NCI-H748 (cell line): ENCODE results near the gene TRMO.
"Not testable (repeated sequence)": the region's sequence is repeated elsewhere in the genome, so short reads cannot be mapped to it uniquely, and the experiment has no call there.

Experiments
- DNase-seq: peaks from one replicate; lab custom pipeline; 2025; ENCODE audit not compliant: unreplicated experiment; lab: John Stamatoyannopoulos, UW

TRMO gene, protein sequence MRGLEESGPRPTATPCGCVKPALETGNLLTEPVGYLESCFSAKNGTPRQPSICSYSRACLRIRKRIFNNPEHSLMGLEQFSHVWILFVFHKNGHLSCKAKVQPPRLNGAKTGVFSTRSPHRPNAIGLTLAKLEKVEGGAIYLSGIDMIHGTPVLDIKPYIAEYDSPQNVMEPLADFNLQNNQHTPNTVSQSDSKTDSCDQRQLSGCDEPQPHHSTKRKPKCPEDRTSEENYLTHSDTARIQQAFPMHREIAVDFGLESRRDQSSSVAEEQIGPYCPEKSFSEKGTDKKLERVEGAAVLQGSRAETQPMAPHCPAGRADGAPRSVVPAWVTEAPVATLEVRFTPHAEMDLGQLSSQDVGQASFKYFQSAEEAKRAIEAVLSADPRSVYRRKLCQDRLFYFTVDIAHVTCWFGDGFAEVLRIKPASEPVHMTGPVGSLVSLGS

DNA sequence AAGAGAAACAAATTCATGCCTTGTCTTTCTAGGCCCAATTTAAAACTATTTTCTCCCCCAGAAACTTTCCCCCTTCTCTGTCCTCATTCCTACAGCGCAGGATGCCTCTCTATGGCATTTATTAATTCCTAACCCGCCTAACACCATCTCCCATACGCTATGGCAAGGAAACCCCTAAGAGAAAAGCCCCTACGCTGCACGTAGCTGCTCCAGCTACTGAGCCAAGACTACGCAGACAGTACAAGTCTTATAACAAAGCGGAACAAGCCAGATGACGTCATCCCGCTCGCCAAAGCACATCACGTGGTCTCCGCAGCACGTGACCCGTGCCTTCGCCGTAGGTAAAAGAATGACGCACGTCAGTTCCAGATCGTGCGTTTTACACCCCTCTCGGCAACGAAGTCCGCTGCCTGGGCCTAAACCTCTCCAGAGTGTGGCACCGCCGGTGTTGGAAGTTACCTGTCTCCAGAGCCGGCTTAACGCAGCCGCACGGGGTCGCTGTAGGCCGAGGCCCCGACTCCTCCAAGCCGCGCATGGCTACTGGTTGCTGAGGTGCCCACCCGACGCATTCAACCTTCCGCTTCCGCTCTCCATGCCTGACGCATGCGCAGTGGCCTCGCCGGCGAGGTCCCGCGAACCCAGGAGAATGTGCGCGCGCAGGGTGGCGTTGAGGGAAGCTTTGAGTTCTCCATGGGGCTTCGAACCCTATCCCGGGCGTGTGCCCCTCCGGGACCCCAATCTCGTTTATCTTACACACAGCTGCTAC is at the start of gene TRMO:
Gene TRMO, minus strand, starts transcription at position 542 of the 766 bp plus-strand sequence. Its CDS starts 7 bp downstream, at position 535.
- peak; percentile 99 for DNase-seq

GRCh38 chr9:97970165-97970564 is 47.9 kb upstream of the TRMO start:
- DNase-seq: no peak

GRCh38 chr9:97969014-97969413 is 46.7 kb upstream of the TRMO start:
- DNase-seq: no peak

- no peak for DNase-seq
These were observed 44.2 kb upstream of the TRMO start for GRCh38 chr9:97966493-97966892.

DNA sequence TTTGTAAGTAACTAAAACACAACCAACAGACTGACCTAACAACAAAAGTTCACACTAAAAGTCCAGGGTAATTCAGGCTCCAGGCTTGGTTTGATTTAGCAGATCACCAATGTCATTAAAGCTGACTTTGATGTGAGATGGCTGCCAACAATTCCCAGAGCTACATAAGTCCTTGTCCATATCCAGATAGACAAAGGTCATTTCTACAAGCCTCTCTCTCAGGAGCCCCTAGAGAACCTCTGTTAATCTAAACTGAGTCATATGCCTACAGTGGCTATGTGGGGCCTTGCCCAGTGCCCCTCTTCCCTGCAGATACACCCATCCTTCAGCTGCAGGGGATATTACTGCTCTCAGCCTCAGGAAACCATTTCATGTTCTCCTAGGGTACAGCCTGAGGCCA is 42.6 kb upstream of the TRMO start:
- DNase-seq: no peak

- DNase-seq: no peak
These were observed 40.9 kb upstream of the TRMO start for GRCh38 chr9:97963232-97963631.

DNA sequence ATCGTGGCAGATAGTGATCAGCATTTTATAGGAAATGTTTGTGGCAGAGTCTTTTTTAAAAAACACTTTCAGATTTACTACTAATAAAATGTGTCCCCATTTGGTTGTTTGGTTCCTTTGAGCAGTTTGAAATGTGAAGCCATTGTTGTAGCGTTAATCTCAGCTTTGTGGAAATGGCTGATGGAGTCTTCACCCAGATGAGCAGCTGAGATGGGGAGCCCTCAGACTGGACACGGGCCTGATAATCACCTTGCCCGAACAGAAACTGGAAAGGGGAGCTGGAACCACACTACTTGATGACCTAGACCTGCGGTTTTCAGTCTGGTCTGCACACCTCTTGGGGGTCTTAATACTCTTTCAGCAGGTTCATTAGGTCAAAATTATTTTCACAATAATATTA is 40.3 kb upstream of the TRMO start:
- DNase-seq: no peak

DNA sequence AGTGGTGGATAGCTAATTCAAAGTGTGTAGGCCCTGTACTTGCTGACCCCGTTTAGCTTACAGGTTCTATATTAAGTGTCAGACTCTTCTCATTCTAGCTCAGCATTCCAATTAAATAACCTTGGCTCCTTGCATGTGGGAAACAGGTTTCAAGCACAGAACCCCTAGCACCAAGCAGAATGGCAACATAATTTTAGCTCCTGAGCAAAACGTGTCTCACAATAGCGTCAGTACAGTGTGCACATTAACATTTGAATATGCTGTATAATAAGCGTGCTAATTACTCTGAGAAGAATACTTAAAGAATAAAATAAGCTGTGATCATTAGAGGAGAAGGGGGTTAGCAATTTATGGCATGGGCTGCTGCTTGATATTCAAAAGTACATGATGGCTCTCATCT is 39.8 kb upstream of the TRMO start:
- no peak for DNase-seq

DNA sequence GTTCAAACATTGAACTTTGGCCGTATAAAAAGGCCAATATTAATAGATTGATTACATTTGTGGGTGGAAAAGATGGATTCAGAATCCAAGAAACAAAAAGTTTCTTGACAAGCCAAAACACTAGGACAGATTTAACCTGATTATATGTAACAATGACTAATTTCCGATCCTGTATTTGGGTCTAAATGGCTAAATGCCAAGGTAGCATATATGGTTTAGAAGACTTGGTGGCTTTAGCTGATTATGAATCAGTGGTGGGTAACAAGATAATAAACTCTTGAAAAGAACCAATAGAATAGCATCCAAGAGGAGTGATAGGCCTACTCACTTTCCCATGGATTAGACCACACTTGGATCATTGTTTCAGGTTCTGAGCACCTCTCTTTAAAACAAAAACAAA is 39.1 kb upstream of the TRMO start:
- DNase-seq: no peak

GRCh38 chr9:97960678-97961328 is 38.5 kb upstream of the TRMO start:
- DNase-seq: not testable (repeated sequence)

DNA sequence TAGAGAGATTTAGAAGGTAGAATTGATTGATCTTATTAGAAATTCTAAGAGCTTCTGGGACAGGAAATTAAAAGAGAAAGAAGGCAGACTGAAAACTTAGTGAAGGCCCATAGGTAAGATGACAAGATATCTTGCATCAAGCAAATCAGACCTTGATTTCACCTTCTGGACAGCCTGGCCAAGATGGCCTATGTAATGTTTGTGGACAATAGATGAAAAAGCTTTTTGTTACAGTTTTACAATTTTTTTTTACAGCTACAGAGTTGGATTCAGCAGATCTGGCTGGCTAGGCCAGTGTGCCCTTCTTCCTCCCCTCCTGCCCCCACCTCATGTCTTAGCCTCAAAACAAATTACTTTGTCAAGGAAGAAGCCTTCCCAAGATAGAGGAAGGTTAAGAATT is 37.3 kb upstream of the TRMO start:
- no peak for DNase-seq

DNA sequence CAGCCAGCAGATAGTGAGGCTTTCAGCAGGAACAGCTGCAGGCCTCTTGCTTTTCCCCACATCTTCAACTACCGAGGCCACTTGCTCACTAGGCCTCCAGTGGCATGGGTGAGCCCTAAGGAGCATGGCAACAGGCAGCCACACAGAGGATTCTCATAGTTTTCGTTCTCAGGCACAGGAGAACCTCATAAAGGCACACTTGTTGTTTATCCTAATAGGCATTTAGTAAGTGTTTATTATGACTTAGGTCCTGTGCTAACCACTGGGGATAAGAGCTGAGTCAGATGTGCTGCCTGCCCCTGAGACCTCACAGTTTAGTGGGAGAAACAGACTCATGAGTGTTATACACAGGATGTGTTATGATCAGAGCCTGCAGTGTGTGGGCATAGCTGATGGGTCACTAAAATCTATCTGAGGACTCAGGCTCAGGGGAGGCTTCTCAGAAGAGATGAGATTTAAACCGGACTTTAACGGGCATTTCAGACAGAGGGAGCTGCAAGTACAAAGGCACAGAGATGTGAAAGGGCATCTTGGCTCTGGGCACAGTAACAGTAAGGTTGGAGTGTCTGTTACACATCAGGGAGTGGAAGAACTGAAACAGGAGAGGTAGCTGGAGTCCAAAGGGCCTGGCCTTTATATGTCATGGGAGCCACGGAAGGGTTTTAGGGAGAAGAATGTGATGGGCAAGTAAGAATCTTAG is 36.7 kb upstream of the TRMO start:
- DNase-seq: no peak

- DNase-seq: no peak
These were observed 34.0 kb upstream of the TRMO start for GRCh38 chr9:97956331-97956730.

DNA sequence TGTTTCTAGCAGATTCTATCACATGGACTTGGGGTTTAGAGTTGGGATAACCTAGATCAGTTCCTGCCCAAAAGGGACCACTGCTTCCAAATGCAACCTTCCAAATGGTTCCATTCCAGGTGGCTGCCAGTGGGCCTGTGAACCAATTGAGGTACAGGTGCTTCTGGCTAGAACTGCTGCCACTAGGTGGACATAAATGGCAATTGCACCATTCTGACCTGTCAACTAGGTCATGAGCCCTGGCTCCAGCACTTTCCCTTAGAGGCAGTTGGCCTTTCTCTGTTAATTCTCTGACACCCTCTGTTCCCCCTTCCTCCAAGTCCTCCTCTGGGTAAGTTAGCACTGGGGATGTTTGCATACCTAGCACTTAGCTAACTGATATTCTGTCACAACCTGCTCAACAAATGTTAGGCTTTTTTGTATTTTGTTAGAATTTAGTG is 32.3 kb upstream of the TRMO start:
- DNase-seq: peak; percentile 72

DNA sequence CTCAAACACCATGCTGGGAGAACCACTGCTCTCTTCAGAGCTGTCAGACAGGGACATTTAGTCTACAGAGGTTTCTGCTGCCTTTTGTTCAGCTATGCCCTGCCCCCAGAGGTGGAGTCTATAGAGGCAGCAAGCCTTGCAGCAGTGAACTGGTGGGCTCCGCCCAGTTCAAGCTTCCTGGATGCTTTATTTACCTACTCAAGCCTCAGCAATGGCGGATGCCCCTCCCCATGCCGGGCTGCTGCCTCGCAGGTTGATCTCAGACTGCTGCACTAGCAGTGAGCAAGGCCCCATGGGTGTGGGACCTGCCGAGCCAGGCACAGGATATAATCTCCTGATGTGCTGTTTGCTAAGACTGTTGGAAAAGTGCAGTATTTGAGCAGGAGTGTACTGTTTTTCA is 28.6 kb upstream of the TRMO start:
- peak; percentile 45 for DNase-seq

DNA sequence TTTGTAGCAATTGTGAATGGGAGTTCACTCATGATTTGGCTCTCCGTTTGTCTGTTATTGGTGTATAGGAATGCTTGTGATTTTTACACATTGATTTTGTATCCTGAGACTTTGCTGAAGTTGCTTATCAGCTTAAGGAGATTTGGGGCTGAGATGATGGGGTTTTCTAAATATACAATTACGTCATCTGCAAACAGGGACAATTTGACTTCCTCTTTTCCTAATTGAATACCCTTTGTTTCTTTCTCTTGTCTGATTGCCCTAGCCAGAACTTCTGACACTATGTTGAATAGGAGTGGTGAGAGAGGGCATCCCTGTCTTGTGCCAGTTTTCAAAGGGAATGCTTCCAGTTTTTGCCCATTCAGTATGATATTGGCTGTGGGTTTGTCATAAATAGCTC is 24.8 kb upstream of the TRMO start:
- DNase-seq: not testable (repeated sequence)

- not testable (repeated sequence) for DNase-seq
These were observed 23.2 kb upstream of the TRMO start for GRCh38 chr9:97945470-97945869.

DNA sequence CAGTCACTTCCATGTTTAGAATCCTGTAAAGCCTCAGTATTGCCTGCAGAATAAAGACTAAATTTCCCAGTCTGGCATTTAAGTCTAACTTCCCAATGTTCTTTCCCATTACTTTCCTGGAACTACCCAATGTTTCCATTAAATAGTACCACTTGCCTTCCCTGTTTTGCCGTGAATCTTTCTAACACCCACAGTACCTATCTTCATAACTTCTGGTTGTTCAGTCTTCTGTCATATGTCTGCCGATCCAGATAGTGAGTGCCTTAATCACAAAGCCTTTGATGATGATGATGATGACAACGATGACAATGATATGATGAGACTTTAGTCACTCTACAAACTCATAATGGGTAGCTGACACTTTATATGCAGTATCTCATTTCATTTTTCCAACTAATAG is 22.3 kb upstream of the TRMO start:
- DNase-seq: no peak

DNA sequence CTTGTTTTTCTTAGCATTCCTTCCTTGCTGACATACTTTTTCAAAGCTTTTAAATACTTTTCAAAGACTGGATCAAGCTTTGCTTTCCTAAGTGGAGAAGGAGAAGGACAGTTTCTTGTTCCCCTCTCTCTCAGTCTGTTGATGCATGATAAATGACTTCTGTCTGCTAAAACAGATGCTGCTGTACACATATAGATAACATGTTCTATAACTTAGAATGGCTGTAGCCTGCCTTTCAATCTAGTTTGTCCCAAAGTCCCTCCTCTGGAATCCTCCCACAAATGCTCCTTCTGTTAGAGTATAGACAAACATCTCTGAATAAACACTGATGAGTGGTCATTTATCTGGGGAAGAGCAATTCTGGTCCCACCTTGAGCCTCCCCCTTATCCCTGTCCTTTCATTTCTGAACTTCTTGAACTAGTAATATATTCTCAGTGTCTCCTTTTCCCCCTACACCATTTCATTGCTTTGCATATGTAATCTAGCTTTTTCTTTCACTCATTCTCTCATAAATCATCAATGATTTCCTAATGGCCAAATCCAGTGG is 21.1 kb upstream of the TRMO start:
- no peak for DNase-seq

DNA sequence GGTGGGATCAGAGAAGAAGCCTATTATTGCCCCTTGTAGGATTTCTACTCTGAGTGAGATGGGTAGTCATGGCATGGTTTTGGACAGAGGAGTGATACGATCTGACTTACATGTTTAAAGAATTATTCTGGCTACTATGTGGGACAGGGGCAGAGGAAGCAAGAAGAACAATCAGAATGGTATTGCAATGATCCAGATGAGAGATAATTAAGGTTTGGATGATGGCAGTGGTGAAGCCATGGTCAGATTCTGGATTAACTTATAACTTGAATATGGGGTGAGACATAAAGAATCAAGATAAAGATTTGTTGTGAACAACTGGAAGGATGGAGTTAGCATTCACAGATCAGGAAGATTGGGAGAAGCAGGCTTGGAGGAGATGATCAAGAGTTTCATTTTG is 19.0 kb upstream of the TRMO start:
- no peak for DNase-seq

DNA sequence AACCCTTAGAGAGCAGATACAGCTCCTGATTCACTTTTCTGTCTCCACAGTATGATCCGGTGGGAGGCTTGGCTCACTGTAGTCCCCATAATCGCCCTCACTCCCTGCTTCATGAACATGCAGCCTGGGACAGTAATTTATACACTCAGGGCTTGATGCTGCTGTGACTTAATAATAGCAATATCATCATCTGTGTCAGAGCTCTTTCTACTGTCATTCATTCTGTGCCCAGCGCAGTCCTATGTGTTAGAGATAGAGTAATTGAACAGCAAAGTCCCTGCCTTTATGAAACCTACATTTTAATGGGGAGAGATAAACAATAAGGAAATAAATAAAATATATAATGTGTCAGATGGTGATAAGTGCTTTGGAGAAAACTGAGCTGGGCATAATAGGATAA is 18.4 kb upstream of the TRMO start:
- DNase-seq: no peak
